ENCODE results near the gene GNPNAT1. TPM values are rescaled to one million over a fixed set of nuclear protein-coding genes. Genes with fewer than 3 reads are reported as not detected.

GNPNAT1 gene
- total RNA-seq, 1 donor, result 35.5 TPM

Small RNA genes within 50 kb of the gene (small RNA-seq; reads per million reads assigned to genes)
- not detected for gene AL139317.2

Other genes starting within 250 kb of the GNPNAT1 start
- 9.8 and 11.5 TPM in 2 replicates for gene TXNDC16, start 239.1 kb downstream of the GNPNAT1 start, total RNA-seq
- gene GPR137C, start 238.8 kb downstream of the GNPNAT1 start, total RNA-seq, result 0.36 and 0.59 TPM in 2 replicates
- gene ERO1A, start 96.0 kb downstream of the GNPNAT1 start, total RNA-seq, result 55.1 and 56.8 TPM in 2 replicates
- gene PSMC6, start 84.4 kb downstream of the GNPNAT1 start, total RNA-seq, result 78.5 and 85.2 TPM in 2 replicates
- gene STYX, start 61.4 kb downstream of the GNPNAT1 start, total RNA-seq, result 29.7 and 29.8 TPM in 2 replicates
- 220 and 280 TPM in 2 replicates for gene FERMT2, start 159.4 kb upstream of the GNPNAT1 start, total RNA-seq

All from osteoblast (primary cell).